D341Med (cell line): ENCODE measurements around the gene PYGB.
"Not testable (repeated sequence)": the region's sequence is repeated elsewhere in the genome, so short reads cannot be mapped to it uniquely, and the experiment has no call there.

Experiments used
- DNase-seq: peaks from one replicate; pipeline ENCODE4 v3.0.0; 2012; ENCODE audit warnings: low spot score

Gene PYGB

GRCh38 chr20:25249198-25249931 lies 1.5 kb downstream of the PYGB start:
- no peak for DNase-seq

GRCh38 chr20:25250508-25250907 lies 2.6 kb downstream of the PYGB start:
- no peak for DNase-seq

DNA sequence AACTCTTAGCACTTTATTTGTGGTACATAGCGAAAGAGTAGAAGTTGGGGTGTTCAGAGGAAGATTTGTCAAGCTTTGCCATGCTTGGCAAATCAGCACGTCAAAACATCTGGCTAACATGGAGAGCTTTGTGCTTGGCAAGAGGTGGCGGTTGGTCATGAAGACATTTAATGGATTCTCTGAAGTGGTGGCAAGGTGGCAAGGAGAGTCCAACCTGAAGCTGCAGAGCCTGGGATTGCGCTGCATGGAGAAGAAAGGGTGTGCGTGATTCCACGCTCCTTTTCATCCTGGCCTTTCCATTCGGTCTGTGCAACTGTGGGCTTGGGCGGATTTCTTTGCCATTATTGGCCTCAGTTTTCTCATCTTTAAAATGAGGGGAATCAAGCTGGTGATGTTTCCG lies 3.1 kb downstream of the PYGB start:
- DNase-seq = no peak

DNA sequence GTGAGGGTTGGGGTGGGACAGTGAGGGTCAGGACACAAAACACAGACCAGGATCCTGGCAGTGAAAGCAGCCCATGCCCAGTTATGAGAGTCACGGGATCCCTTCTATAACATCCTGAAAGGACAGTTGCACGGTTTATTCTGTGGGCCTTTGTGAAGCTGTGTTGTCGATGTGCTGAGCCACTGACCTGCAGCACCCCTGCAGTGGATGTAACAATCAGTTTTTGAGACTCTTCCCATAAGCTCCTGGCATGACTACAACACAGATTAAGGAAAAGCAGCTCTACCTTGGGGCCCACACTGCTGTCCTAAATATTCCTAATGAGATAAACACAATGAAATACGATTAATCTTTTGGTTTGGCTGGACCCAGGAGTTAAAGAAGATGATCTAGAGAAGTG lies 3.7 kb downstream of the PYGB start:
- no peak for DNase-seq

DNA sequence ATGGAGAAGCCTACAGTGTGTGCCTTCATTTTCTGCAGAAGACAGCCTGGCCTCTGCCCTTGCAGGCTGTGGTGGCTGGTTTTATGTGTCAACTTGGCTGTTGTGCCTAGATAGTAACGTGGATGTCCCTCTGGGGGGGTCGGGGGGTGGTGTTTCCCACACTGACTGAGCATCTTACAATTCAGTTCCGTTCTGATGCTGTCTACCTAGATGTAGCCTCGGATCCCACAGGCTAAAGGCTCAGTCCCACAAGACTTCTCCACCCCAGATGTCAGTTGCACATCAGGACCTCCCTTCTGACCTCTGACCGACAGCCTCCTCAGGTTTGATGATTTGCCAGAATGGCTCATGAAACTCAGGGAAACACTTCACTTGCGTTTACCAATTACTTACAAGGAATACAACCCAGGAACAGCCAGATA lies 4.4 kb downstream of the PYGB start:
- DNase-seq = no peak

DNA sequence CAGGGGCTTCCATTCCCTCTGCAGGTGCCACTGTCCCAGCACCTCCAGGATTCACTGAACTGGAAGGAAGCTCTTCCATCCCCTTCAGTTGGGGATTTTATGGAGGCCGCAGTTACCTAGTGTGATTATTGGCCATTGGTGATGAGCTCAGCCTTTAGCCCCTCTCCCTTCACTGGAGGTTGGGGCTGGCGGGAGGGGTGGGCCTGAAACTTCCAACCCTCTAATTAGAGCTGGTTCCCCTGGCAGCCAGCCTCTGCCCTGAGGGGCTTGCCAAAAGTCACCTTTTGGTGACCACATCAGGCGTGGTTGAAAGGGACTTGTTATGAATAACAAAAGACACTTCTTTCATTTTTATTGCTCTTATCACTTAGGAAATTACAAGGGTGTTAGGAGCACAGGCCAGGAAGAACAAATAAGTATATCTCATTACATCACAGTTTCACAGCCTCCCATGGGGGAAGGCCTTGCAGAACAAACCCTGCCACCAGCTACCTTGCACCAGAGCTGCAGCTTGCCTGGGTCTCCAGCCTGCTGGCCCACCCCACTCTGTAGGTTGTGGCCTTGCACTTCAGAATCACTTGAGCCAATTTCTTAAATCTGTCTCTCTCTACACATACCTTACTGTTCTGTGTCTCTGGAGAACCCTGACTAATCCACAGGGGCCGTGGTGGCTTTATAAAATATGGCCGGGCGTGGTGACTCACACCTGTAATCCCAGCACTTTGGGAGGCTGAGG lies 5.0 kb downstream of the PYGB start:
- DNase-seq = no peak

- DNase-seq = no peak
Measured at GRCh38 chr20:25253606-25254275, 5.9 kb downstream of the PYGB start.

DNA sequence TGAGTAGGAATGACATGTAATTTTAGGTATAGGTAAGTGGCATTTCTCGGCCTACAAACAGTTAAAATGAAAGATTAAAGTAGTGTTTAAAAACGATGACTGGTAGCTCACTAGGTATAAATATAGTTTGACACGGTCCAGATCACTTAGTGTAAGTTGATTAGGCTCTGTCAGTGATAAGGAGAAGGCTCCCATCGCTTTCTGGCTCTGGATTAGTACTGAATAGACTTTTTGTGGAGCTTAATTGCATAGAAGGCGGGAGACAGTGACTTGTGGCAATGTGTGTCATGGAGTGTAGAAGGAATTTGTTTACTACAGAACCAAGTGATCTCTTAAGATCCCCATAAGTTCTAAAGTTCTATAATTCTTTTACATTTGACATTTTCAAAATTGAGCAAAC lies 6.7 kb downstream of the PYGB start:
- no peak for DNase-seq

GRCh38 chr20:25254986-25255680 lies 7.2 kb downstream of the PYGB start:
- peak; percentile 72 for DNase-seq

- no peak for DNase-seq
Measured at GRCh38 chr20:25256226-25256859, 8.5 kb downstream of the PYGB start.

DNA sequence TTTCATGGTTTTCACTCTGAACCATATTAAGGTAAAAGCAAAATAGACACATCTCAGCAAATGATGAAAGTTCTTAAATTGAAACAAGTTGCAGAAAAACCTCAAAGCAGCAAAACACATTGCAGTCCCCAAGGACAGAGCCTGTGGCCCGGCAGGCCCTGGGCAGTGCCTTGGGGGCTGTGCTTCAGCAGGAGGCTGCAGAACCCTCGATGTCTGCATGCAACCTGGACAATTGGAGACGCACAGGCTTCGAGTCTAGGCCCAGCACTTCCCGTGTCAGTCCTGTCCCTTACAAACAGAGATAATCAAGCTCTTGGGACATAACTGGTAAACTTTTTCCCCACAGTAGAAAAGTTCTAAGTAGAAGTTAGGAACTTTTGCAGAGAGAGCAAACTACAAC lies 9.2 kb downstream of the PYGB start:
- DNase-seq = no peak

DNA sequence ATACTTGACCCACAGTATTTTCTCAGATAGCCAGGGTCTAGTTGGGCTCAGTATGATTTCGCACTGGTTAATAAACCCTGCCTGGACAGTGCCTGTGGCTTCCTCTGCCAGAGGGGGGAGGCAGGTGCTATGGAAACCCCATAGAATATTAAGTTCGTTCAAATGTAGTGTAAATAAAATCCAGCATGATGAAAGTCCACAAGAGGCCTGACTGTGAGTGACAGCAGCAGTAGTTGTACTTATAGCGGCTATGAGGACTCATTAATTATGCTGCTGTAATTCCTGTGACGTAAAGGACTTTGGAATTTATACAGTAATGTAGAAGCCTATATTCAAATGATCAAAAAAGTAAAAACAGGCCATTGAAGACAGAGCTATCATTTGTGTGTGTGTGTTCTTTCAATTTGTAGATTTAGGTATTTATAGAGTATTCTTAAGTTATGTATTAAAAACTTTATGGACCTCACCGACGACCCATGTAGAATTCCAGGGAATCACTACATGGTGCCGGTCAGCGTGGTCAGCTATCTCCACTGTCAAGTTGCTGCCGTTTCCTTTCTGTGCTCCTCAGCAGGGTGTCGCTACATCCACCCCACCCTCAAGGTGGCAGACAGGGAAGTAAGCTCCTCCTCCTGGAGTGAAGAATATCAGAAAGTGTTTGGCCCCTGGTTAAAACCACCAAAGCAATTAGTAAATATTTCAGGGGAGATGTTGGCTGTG lies 10.0 kb downstream of the PYGB start:
- no peak for DNase-seq

DNA sequence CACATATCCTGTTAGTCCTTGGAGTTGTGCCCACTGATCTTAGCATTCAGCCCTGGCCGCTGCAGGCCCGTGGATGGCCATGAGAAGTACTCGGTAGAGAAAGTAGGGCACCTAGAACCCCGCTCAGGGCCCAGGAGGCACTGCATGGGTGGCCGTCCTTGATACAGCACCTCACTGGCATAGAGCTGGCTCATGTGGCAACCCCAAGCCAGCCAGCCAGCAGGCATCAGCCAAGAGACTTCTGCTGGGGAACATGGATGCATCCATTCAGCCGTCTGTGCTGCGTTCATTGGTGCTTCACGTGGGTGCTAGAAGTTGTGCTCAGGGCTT lies 10.6 kb downstream of the PYGB start:
- DNase-seq = no peak

- DNase-seq = no peak
Measured at GRCh38 chr20:25258828-25259227, 10.9 kb downstream of the PYGB start.

DNA sequence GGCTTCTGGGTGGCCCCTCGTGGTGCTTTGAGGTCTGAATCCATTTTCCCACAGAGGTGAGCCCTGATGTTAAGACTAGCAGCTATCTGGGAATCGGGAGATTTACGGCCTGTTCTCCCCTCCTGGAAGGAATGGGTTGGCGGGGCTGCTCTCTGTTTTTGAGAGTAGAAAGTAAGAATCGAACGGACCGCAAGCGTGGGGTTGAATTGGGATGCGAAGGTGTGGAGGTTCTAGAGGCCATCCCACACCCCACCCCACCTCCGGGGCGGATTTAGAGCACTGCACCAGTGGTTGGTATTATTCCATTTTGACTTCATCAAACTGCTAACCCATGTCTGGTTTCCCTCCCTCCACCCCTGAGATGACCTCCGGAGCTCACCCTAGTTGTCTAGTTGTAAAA lies 11.5 kb downstream of the PYGB start:
- DNase-seq = no peak

- DNase-seq = no peak
Measured at GRCh38 chr20:25259788-25260254, 11.9 kb downstream of the PYGB start.

GRCh38 chr20:25260770-25261437 lies 13.0 kb downstream of the PYGB start:
- not testable (repeated sequence) for DNase-seq

DNA sequence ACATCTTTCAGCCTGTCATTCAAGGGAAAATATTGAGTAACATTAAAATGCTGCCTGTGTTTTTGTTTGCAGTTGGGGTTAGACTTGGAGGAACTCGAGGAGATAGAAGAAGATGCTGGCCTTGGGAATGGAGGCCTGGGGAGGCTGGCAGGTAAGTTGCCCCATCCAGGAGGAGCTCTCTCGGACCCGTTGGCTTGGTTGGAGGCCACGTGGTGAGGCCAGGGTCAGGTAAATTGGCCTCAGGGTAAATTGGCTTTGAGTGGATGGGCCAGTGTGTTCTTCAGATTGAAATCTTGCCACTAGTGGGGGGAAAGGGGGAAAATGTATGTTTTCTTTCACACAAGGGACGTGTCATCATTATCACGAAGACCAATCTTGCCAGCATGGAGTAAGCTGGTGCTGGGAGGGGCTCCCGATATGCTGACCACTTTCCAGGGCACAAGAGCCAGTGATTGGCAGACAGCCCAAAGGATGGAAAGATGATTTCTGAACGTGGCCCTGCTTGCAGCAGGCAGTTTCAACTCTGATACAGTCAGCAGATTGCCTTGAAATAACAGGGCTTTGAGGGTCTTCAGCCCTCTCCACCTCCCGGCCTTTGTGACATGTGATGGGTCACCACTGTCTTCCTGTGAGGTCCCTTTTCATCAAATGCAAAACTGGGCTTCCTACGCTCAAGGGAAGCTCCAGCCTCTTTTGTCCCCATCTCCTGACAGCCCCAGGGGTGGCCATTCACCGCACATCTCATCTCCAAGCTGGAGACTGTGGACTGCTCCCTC lies 21.4 kb downstream of the PYGB start:
- DNase-seq = no peak

DNA sequence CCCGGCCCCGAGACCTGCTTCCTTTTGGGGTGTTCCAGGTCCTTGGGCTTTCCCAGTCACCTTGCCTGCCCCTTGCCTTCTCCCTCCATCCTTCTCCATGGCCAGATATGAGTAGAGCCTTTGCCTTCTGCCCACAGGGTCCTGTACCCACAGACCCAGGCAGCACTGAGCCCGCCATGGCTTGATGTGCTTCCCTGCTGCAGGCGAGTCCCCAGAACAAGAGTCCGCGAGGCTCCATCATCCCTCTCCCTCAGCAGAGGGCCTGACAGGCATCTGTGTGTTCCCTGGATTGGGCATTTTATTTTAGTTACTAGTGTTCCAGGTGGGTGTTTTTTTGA lies 21.9 kb downstream of the PYGB start:
- no peak for DNase-seq

DNA sequence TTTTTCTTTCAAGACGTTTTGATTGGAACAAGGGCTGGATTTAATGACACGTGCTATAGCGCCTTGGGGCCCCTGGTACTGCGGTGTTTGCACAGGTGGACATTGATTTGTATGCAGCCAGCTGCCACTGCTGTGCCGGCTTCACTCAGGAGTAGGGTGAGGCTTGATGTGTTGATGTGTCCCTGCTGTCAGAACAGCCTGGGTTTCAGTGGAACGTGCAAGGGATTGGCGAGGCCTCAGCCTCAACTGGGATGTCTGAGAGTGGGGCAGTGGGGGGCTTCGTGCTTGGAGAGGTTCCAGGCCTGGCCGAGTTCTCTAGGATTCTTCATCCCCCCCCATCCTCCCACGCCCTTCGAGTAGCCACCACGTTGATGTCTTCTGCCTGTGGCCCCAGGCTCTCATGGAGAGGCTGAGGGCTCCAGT lies 23.0 kb downstream of the PYGB start:
- no peak for DNase-seq
